Stimulated activated CD4-positive, alpha-beta T cell treated with anti-CD3 and anti-CD28 coated beads, Interleukin-4, amount 100 ng/mL, for 24 hours (primary cell): ENCODE data around the gene TUBB6.

Source experiments
- DNase-seq: peaks from one replicate; pipeline ENCODE4 v3.0.0-alpha.2; 2020

The TUBB6 gene

GRCh38 chr18:12307701-12308385 is at the start of gene TUBB6:
Gene TUBB6 (plus strand): TSS chr18:12308241. CDS start chr18:12308293, 52 bp downstream.
- DNase-seq: no peak

GRCh38 chr18:12258719-12259705 is 49.0 kb upstream of the TUBB6 start:
- DNase-seq: no peak

GRCh38 chr18:12262748-12263147 is 45.3 kb upstream of the TUBB6 start:
- no peak for DNase-seq

GRCh38 chr18:12264864-12265263 is 43.2 kb upstream of the TUBB6 start:
- DNase-seq: no peak

GRCh38 chr18:12271376-12272235 is 36.4 kb upstream of the TUBB6 start:
- peak; percentile 59 for DNase-seq

GRCh38 chr18:12274793-12275192 is 33.2 kb upstream of the TUBB6 start:
- no peak for DNase-seq

- DNase-seq: no peak
These were observed 31.1 kb upstream of the TUBB6 start for GRCh38 chr18:12276736-12277554.

- no peak for DNase-seq
These were observed 29.8 kb upstream of the TUBB6 start for GRCh38 chr18:12278215-12278671.

- DNase-seq: no peak
These were observed 29.0 kb upstream of the TUBB6 start for GRCh38 chr18:12278741-12279682.

GRCh38 chr18:12279781-12280531 is 28.1 kb upstream of the TUBB6 start:
- DNase-seq: no peak

- no peak for DNase-seq
These were observed 26.2 kb upstream of the TUBB6 start for GRCh38 chr18:12281861-12282260.

- no peak for DNase-seq
These were observed 25.5 kb upstream of the TUBB6 start for GRCh38 chr18:12282442-12283039.

- no peak for DNase-seq
These were observed 24.8 kb upstream of the TUBB6 start for GRCh38 chr18:12283256-12283655.

GRCh38 chr18:12283666-12284065 is 24.4 kb upstream of the TUBB6 start:
- no peak for DNase-seq

- no peak for DNase-seq
These were observed 20.8 kb upstream of the TUBB6 start for GRCh38 chr18:12287131-12287681.

- DNase-seq: no peak
These were observed 20.2 kb upstream of the TUBB6 start for GRCh38 chr18:12287684-12288402.

GRCh38 chr18:12288403-12288755 is 19.7 kb upstream of the TUBB6 start:
- DNase-seq: no peak

GRCh38 chr18:12290086-12290485 is 18.0 kb upstream of the TUBB6 start:
- no peak for DNase-seq

GRCh38 chr18:12291161-12291560 is 16.9 kb upstream of the TUBB6 start:
- DNase-seq: no peak
